GM12878 (cell line): ENCODE data around the gene CCDC195. TPM values are rescaled to one million over a fixed set of nuclear protein-coding genes. Genes with fewer than 3 reads are reported as not detected.

Source experiments
- polyA plus RNA-seq, 11 experiments: library from polyadenylated mRNA; depleted of rRNA in 4 of 11; unstranded in 6 of 11; stranded (reverse) in 5 of 11; fragments of >200 nt; fragmentation: Nextera tagmentation in 4 of 11; fragmentation: Illumina TruSeq in 1 of 11; extraction: Ambion mirVana in 4 of 11; extraction: Trizol in 1 of 11; gene quantifications; 1 replicate in 1 of 11; 2 replicates in 10 of 11; pipeline versions ENCODE4 v1.2.1 to v1.2.3, GENCODE V29; 2011 to 2016; ENCODE audit warnings: inconsistent platforms in 2 of 11, missing spikeins in 2 of 11, low read depth in 1 of 11
- total RNA-seq, 4 experiments: library from RNA; depleted of rRNA in 3 of 4; stranded (reverse); fragments of >200 nt in 3 of 4; fragmentation: Illumina TruSeq in 1 of 4; extraction: Trizol in 1 of 4; gene quantifications; 2 replicates each; pipeline versions ENCODE4 v1.2.1 to v1.2.3, GENCODE V29; 2013 to 2021

Gene CCDC195
- total and polyA plus RNA-seq, 10 of the 15 experiments (the other 5 are each of a cell fraction or from before 2014, with no cell fraction given), result not detected

Other genes with a start within 250 kb of the CCDC195 start
- 49.0 and 59.5 TPM in 2 replicates for gene CUL3, start 131.0 kb downstream of the CCDC195 start, total RNA-seq (2014; rRNA removed)
- gene CUL3, start 131.0 kb downstream of the CCDC195 start, total RNA-seq (2014; rRNA removed; fragmentation: Illumina TruSeq; extraction: Trizol), result 89.7 and 89.9 TPM in 2 replicates
- gene CUL3, start 131.0 kb downstream of the CCDC195 start, total RNA-seq (2021), result 80.4 and 80.9 TPM in 2 replicates
- 57.8 and 92.2 TPM in 2 replicates for gene CUL3, start 131.0 kb downstream of the CCDC195 start, polyA plus RNA-seq (2011; rRNA removed)
- 95.4 and 122 TPM in 2 replicates for gene CUL3, start 131.0 kb downstream of the CCDC195 start, polyA plus RNA-seq (2014; fragmentation: Illumina TruSeq; extraction: Trizol)
- gene CUL3, start 131.0 kb downstream of the CCDC195 start, polyA plus RNA-seq (2014; fragmentation: Nextera tagmentation; extraction: Ambion mirVana), result 10 to 100 TPM; 49.0 to 71.9 TPM
- gene CUL3, start 131.0 kb downstream of the CCDC195 start, polyA plus RNA-seq (2014; rRNA removed), result 40.8 and 46.6 TPM in 2 replicates
- gene CUL3, start 131.0 kb downstream of the CCDC195 start, polyA plus RNA-seq (2016; fragmentation: Nextera tagmentation; extraction: Ambion mirVana), result 10 to 100 TPM; 22.0 to 22.2 TPM